A549 (cell line): ENCODE results near the gene PAPSS2.

Experiments
- CTCF ChIP-seq: fragments of >200 bp; sonication (Bioruptor Twin); formaldehyde crosslinking; IDR thresholded peaks from 3 replicates; pipeline ENCODE4 v1.5.1; 2016
- EHMT2 ChIP-seq: fragments of 200-600 bp; sonication (generic); IDR thresholded peaks from 2 replicates; pipeline ENCODE4 v1.6.1; 2016; ENCODE audit warnings: antibody characterized with exemption, low read depth, mild to moderate bottlenecking, moderate library complexity
- FOSL2 ChIP-seq, 2 experiments: fragments of 450-650 bp in 1 of 2; fragments of >200 bp in 1 of 2; sonication (Bioruptor Twin) in 1 of 2; formaldehyde crosslinking; IDR thresholded peaks; 2 replicates each; pipeline versions ENCODE4 v1.5.0 to v1.6.1; 2016 to 2020; ENCODE audit warnings: mild to moderate bottlenecking in 1 of 2, moderate library complexity in 1 of 2
- MAX ChIP-seq: IDR thresholded peaks from 2 replicates; pipeline ENCODE4 v1.6.1; 2012
- MAZ ChIP-seq: fragments of 150-350 bp; IDR thresholded peaks from 2 replicates; pipeline ENCODE4 v1.6.1; 2014; ENCODE audit warnings: antibody characterized with exemption, low read depth, low read length, borderline replicate concordance
- POLR2AphosphoS2 ChIP-seq: conservative IDR thresholded peaks from 2 replicates; pipeline ENCODE4 v1.6.1; 2012; ENCODE audit warnings: low read length, improper control_type of control experiment, inconsistent platforms
- SMC3 ChIP-seq: fragments of >200 bp; sonication (Bioruptor Twin); formaldehyde crosslinking; IDR thresholded peaks from 3 replicates; pipeline ENCODE4 v1.6.1; 2018; ENCODE audit warnings: inconsistent platforms
- TF ChIP-seq, protein P1 (sequence below): fragments of 250-450 bp; sonication (Bioruptor Pico); IDR thresholded peaks from 2 replicates; pipeline ENCODE4 v1.5.0; 2021; ENCODE audit warnings: mild to moderate bottlenecking, moderate library complexity, borderline replicate concordance

GRCh38 chr10:87694011-87694794 lies 34.5 kb downstream of the PAPSS2 start:
- no peak for TF ChIP-seq POLR2AphosphoS2
- no peak; the same call in 1 of the 2 replicates for TF ChIP-seq FOSL2 (IDR thresholded peaks at IDR 0.05)
- TF ChIP-seq FOSL2 (CRISPR knock-in tag; IDR thresholded peaks at IDR 0.05), result no peak
- no peak for TF ChIP-seq EHMT2
- TF ChIP-seq, protein P1, sequence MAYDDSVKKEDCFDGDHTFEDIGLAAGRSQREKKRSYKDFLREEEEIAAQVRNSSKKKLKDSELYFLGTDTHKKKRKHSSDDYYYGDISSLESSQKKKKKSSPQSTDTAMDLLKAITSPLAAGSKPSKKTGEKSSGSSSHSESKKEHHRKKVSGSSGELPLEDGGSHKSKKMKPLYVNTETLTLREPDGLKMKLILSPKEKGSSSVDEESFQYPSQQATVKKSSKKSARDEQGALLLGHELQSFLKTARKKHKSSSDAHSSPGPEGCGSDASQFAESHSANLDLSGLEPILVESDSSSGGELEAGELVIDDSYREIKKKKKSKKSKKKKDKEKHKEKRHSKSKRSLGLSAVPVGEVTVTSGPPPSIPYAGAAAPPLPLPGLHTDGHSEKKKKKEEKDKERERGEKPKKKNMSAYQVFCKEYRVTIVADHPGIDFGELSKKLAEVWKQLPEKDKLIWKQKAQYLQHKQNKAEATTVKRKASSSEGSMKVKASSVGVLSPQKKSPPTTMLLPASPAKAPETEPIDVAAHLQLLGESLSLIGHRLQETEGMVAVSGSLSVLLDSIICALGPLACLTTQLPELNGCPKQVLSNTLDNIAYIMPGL (CRISPR knock-in tag), result no peak
- TF ChIP-seq MAX, result no peak
- no peak for TF ChIP-seq CTCF
- no peak for TF ChIP-seq SMC3
- no peak for TF ChIP-seq MAZ
